WERI-Rb-1 (cell line): ENCODE data around the gene WWP2.
"Not testable (repeated sequence)": the region's sequence is repeated elsewhere in the genome, so short reads cannot be mapped to it uniquely, and the experiment has no call there.

Source experiments
- DNase-seq: peaks from one replicate; pipeline ENCODE4 v3.0.0-alpha.2; 2020
- H3K27ac ChIP-seq: fragments of 250-450 bp; sonication (Bioruptor Pico); 2 replicates; pipeline ENCODE4 v1.5.1; 2020; ENCODE audit warnings: mild to moderate bottlenecking, moderate library complexity
- H3K27me3 ChIP-seq: fragments of 250-450 bp; sonication (Bioruptor Pico); 2 replicates; pipeline ENCODE4 v1.5.1; 2021; ENCODE audit warnings: mild to moderate bottlenecking, low read depth, moderate library complexity; ENCODE audit not compliant: insufficient read depth, severe bottlenecking
- H3K36me3 ChIP-seq: fragments of 250-450 bp; sonication (Bioruptor Pico); 2 replicates; pipeline ENCODE4 v1.5.1; 2020; ENCODE audit warnings: mild to moderate bottlenecking, moderate library complexity
- H3K4me3 ChIP-seq: 2 replicates; pipeline ENCODE4 v1.5.1; 2011; ENCODE audit warnings: low read depth, mild to moderate bottlenecking, control low read depth, low read length
- H3K9me3 ChIP-seq: fragments of 250-450 bp; sonication (Bioruptor Pico); 2 replicates; pipeline ENCODE4 v1.5.1; 2021; ENCODE audit warnings: mild to moderate bottlenecking, moderate library complexity; ENCODE audit not compliant: severe bottlenecking

The WWP2 gene

GRCh38 chr16:69963312-69963711 lies 201.2 kb downstream of the WWP2 start:
- H3K9me3 ChIP-seq, H3K36me3 ChIP-seq, H3K27ac ChIP-seq, DNase-seq, H3K27me3 ChIP-seq, H3K4me3 ChIP-seq: not testable (repeated sequence)

- not testable (repeated sequence) for H3K9me3 ChIP-seq, H3K4me3 ChIP-seq, H3K36me3 ChIP-seq, H3K27ac ChIP-seq, H3K27me3 ChIP-seq
- DNase-seq = peak; percentile 40
Measured at GRCh38 chr16:69964960-69965660, 203.0 kb downstream of the WWP2 start.

GRCh38 chr16:69965661-69966054 lies 203.5 kb downstream of the WWP2 start:
- not testable (repeated sequence) for H3K36me3 ChIP-seq, DNase-seq, H3K9me3 ChIP-seq, H3K27ac ChIP-seq, H3K4me3 ChIP-seq, H3K27me3 ChIP-seq

- not testable (repeated sequence) for H3K4me3 ChIP-seq, H3K27me3 ChIP-seq, H3K36me3 ChIP-seq, H3K27ac ChIP-seq, H3K9me3 ChIP-seq, DNase-seq
Measured at GRCh38 chr16:69967688-69968087, 205.6 kb downstream of the WWP2 start.

GRCh38 chr16:69968125-69968524 lies 206.0 kb downstream of the WWP2 start:
- DNase-seq, H3K4me3 ChIP-seq, H3K36me3 ChIP-seq, H3K9me3 ChIP-seq, H3K27me3 ChIP-seq, H3K27ac ChIP-seq: not testable (repeated sequence)

GRCh38 chr16:69969657-69970056 lies 207.5 kb downstream of the WWP2 start:
- not testable (repeated sequence) for H3K4me3 ChIP-seq, H3K36me3 ChIP-seq, DNase-seq, H3K27me3 ChIP-seq, H3K27ac ChIP-seq, H3K9me3 ChIP-seq

- not testable (repeated sequence) for H3K9me3 ChIP-seq, H3K36me3 ChIP-seq, DNase-seq, H3K4me3 ChIP-seq, H3K27ac ChIP-seq, H3K27me3 ChIP-seq
Measured at GRCh38 chr16:69972120-69972519, 210.0 kb downstream of the WWP2 start.

GRCh38 chr16:69972935-69973334 lies 210.8 kb downstream of the WWP2 start:
- H3K36me3 ChIP-seq, H3K9me3 ChIP-seq, H3K27ac ChIP-seq, H3K27me3 ChIP-seq, H3K4me3 ChIP-seq, DNase-seq: not testable (repeated sequence)

- not testable (repeated sequence) for H3K36me3 ChIP-seq, H3K27me3 ChIP-seq, H3K4me3 ChIP-seq, DNase-seq, H3K27ac ChIP-seq, H3K9me3 ChIP-seq
Measured at GRCh38 chr16:69985196-69985595, 223.1 kb downstream of the WWP2 start.
